ENCODE data around the gene PLOD1. TPM values are rescaled to one million over a fixed set of nuclear protein-coding genes. Genes with fewer than 3 reads are reported as not detected.

Gene PLOD1
- total RNA-seq, 1 donor from 2014 or later = 204 TPM

- H3K27me3 Mint-ChIP-seq (ENCODE audit: unreplicated experiment) = no peaks in the 10 kb centered on the region
- H3K36me3 Mint-ChIP-seq (ENCODE audit: unreplicated experiment) = peaks cover 17% of the 10 kb centered on the region
- no peak overlapping the region for H3K27ac Mint-ChIP-seq (ENCODE audit: unreplicated experiment)
- peaks cover 40% of the 10 kb centered on the region for H3K4me1 Mint-ChIP-seq (ENCODE audit: unreplicated experiment)
- DNase-seq (ENCODE audit: extremely low spot score, unreplicated experiment) = no peak
- no peaks in the 10 kb centered on the region for H3K9me3 Mint-ChIP-seq (ENCODE audit: unreplicated experiment)
- TF ChIP-seq CTCF (IDR thresholded peaks at IDR 0.05) = no peak
- H3K4me3 Mint-ChIP-seq (ENCODE audit: unreplicated experiment) = no peak overlapping the region
Measured at GRCh38 chr1:11984576-11984975, 50.1 kb downstream of the PLOD1 start.

GRCh38 chr1:11985171-11985570 lies 50.7 kb downstream of the PLOD1 start:
- Mint-ChIP-seq H3K36me3 (ENCODE audit: unreplicated experiment) (peaks cover 23% of the 10 kb centered on the region), H3K4me3 (ENCODE audit: unreplicated experiment) (no peak overlapping the region), H3K4me1 (ENCODE audit: unreplicated experiment) (peaks cover 36% of the 10 kb centered on the region), H3K27me3 (ENCODE audit: unreplicated experiment) (no peaks in the 10 kb centered on the region), H3K9me3 (ENCODE audit: unreplicated experiment) (no peaks in the 10 kb centered on the region), H3K27ac (ENCODE audit: unreplicated experiment) (peak overlapping the region; percentile 70)
- DNase-seq (ENCODE audit: extremely low spot score, unreplicated experiment) = no peak
- no peak for TF ChIP-seq CTCF (IDR thresholded peaks at IDR 0.05)

GRCh38 chr1:11985851-11986250 lies 51.3 kb downstream of the PLOD1 start:
- Mint-ChIP-seq H3K27me3 (ENCODE audit: unreplicated experiment) (no peaks in the 10 kb centered on the region), H3K4me3 (ENCODE audit: unreplicated experiment) (peak overlapping the region; percentile 35), H3K27ac (ENCODE audit: unreplicated experiment) (peak overlapping the region; percentile 70), H3K36me3 (ENCODE audit: unreplicated experiment) (peaks cover 29% of the 10 kb centered on the region), H3K4me1 (ENCODE audit: unreplicated experiment) (peaks cover 34% of the 10 kb centered on the region), H3K9me3 (ENCODE audit: unreplicated experiment) (no peaks in the 10 kb centered on the region)
- no peak for DNase-seq (ENCODE audit: extremely low spot score, unreplicated experiment)
- no peak for TF ChIP-seq CTCF (IDR thresholded peaks at IDR 0.05)

- Mint-ChIP-seq H3K4me1 (ENCODE audit: unreplicated experiment) (peaks cover 16% of the 10 kb centered on the region), H3K4me3 (ENCODE audit: unreplicated experiment) (no peak overlapping the region), H3K27ac (ENCODE audit: unreplicated experiment) (no peak overlapping the region), H3K9me3 (ENCODE audit: unreplicated experiment) (no peaks in the 10 kb centered on the region), H3K36me3 (ENCODE audit: unreplicated experiment) (peaks cover 40% of the 10 kb centered on the region), H3K27me3 (ENCODE audit: unreplicated experiment) (no peaks in the 10 kb centered on the region)
- TF ChIP-seq CTCF (IDR thresholded peaks at IDR 0.05) = no peak
- DNase-seq (ENCODE audit: extremely low spot score, unreplicated experiment) = no peak
Measured at GRCh38 chr1:11989669-11990068, 55.2 kb downstream of the PLOD1 start.

GRCh38 chr1:11990303-11991032 lies 56.0 kb downstream of the PLOD1 start:
- H3K27ac Mint-ChIP-seq (ENCODE audit: unreplicated experiment) = no peak overlapping the region
- no peak for DNase-seq (ENCODE audit: extremely low spot score, unreplicated experiment)
- H3K9me3 Mint-ChIP-seq (ENCODE audit: unreplicated experiment) = no peaks in the 10 kb centered on the region
- no peaks in the 10 kb centered on the region for H3K27me3 Mint-ChIP-seq (ENCODE audit: unreplicated experiment)
- no peak for TF ChIP-seq CTCF (IDR thresholded peaks at IDR 0.05)
- H3K4me3 Mint-ChIP-seq (ENCODE audit: unreplicated experiment) = no peak overlapping the region
- peaks cover 46% of the 10 kb centered on the region for H3K36me3 Mint-ChIP-seq (ENCODE audit: unreplicated experiment)
- H3K4me1 Mint-ChIP-seq (ENCODE audit: unreplicated experiment) = peaks cover 10% of the 10 kb centered on the region
